Islet of Langerhans (tissue), 1 donor: ENCODE results near the gene IL4I1.

Experiments used
- FAIRE-seq: peaks from one replicate; lab custom pipeline; 2011; peaks lifted over from hg19 to GRCh38; lab: Jason Lieb, UNC

IL4I1 gene

GRCh38 chr19:49862391-49863253, 34.1 kb downstream of the IL4I1 start:
- no peak for FAIRE-seq

GRCh38 chr19:49861541-49862378, 34.9 kb downstream of the IL4I1 start:
- no peak for FAIRE-seq

- no peak for FAIRE-seq
Observed at GRCh38 chr19:49861107-49861506, 35.6 kb downstream of the IL4I1 start.

GRCh38 chr19:49860336-49861102, 36.2 kb downstream of the IL4I1 start:
- no peak for FAIRE-seq

GRCh38 chr19:49859682-49860335, 36.9 kb downstream of the IL4I1 start:
- FAIRE-seq = no peak

GRCh38 chr19:49858088-49858985, 38.4 kb downstream of the IL4I1 start:
- FAIRE-seq = no peak

DNA sequence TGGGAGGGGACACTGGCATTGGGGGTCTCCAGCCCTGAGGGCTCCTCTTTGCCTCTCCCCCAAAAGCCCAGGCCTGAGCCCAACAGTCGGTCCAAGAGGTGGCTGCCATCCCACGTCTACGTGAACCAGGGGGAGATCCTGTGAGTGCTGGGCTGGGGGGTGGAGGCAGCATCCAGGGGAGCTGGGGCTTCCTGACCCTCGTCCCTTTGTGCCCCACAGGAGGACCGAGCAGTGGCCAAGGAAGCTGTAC, 38.9 kb downstream of the IL4I1 start:
- FAIRE-seq = no peak

DNA sequence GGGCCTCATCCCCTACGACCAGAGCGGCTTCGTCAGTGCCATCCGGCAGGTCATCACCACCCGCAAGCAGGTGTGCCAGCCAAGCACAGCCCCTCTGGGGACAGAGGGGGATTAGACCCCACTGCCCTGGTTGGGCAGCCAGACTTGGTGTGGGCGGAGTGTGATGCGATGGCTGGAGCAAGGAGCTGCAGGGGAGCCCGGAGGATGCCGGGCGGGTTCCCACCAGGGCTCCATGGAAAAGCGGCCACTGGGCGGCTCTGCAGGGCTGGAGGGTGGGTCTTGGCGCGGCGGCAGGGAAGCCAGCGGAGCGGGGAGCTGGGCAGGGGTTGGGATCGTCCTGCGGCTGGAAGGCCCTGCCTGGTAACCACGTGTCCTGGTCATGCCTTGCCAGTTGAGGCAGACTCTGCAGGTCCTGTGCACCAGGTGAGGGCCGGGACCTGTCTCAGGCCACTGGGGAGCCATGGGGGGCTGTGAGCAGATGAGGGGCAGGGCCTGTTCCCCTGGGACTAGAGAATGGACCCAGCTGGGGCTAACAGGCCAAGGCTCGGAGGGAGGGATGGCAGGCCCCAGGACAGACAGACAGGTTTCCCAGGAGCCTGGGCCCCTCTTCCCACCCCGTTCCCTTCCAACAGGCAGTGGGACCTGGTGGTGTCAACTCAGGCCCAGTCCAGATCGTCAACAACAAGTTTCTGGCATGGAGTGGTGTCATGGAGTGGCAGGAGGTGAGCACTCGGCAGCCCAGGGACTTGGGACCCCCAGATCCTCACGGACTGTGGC, 39.4 kb downstream of the IL4I1 start:
- FAIRE-seq = no peak

GRCh38 chr19:49856574-49857021, 40.1 kb downstream of the IL4I1 start:
- FAIRE-seq = no peak

- no peak for FAIRE-seq
Observed at GRCh38 chr19:49855676-49856573, 40.8 kb downstream of the IL4I1 start.

DNA sequence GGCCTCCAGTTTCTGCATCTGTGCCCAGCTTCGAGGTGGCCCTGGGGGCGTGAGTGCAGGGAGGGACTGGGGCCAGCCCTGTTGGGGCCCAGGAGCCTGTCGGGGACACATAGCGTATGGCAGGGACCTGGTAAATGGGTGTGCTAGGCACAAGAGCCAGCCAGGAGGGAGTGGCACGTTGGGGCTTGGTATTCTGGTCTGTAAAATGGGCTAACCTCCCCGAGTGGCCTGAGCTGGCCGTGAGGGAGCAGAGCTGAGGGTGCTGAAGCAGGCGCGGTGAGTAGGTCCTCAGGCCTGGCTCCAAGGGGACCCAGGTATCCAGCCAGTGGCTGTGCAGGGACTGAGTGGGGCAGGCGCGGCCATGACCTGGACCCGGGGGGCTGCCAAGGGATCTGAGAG, 41.4 kb downstream of the IL4I1 start:
- FAIRE-seq = no peak

DNA sequence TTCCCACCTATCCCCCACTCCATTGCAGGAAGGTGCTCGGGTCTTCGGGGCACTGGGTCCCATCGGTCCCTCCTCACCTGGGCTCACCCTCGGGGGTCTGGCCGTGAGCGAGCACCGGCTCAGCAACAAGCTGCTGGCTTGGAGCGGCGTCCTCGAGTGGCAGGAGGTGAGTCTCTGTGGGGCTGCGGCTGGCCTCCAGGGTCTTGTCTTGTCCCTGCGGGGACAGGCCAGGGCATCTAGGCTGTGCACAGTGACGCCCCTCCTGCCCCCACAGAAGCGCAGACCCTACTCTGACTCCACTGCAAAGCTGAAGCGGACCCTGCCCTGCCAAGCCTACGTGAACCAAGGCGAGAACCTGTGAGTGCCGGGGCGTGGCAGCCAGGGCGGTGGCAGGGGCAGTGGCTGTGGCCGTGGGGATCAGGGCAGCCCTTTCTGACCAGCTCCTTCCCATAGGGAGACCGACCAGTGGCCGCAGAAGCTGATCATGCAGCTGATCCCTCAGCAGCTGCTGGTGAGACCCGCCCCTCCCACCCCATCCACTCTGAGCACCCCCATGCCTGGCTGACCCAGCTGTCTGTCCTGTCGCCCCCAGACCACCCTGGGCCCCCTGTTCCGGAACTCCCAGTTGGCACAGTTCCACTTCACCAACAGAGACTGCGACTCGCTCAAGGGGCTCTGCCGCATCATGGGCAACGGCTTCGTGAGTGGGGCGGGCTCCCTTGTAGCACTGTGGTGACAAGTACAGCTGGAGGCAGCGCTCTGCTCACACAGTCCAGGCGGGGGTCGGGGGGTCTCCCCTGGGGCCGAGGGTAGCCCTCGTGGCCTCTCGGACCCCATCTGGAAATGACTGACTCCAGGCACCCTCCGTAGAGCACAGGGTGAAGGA, 42.1 kb downstream of the IL4I1 start:
- FAIRE-seq = no peak

- no peak for FAIRE-seq
Observed at GRCh38 chr19:49853852-49854377, 42.8 kb downstream of the IL4I1 start.

DNA sequence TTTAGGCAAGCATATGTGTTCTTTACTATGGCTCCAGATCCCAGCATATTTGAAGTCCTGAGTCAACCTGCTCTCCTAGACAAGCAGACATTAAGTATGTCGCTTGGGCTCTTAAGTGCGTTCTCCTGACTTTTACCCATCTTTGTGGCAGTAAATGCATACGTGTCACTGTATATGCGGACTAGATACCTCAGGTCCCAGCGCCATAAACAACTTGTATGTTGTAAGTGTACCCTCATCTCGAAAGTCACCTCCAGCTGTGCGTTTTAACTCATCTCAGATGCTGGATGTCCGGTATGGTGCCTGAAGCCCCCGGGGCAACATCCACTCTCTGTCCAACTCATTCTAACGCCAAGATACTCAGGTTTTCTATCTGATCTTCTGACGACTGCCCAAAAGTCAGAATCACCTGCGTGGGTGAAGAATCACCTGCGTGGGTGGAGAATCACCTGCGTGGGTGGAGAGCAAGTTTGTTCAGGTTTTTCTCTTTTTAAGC, 44.0 kb downstream of the IL4I1 start:
- no peak for FAIRE-seq

GRCh38 chr19:49851456-49852259, 45.0 kb downstream of the IL4I1 start:
- FAIRE-seq = no peak

GRCh38 chr19:49850487-49851342, 46.0 kb downstream of the IL4I1 start, which contains the start of gene PTOV1:
TSS of gene PTOV1 (plus strand) at chr19:49851159.
- no peak for FAIRE-seq
